GM18526 (cell line): ENCODE measurements around the gene MRPL51.
A peak's percentile ranks its signal among the peaks of the same experiment; 100 is the strongest.

Experiments used
- POLR2A ChIP-seq: IDR thresholded peaks from 3 replicates; pipeline ENCODE4 v1.6.1; 2011; ENCODE audit not compliant: insufficient read length; ENCODE audit errors: extremely low read depth

MRPL51 gene

GRCh38 chr12:6533923-6534694 is 41.0 kb upstream of the MRPL51 start, which contains the start of gene GAPDH:
Gene GAPDH, plus strand, starts transcription at chr12:6534517. Its CDS starts 316 bp downstream, at chr12:6534833.
- TF ChIP-seq POLR2A, result peak; percentile 100

- TF ChIP-seq POLR2A, result no peak
Measured at GRCh38 chr12:6533653-6533922, 40.5 kb upstream of the MRPL51 start.

GRCh38 chr12:6532927-6533652 is 40.0 kb upstream of the MRPL51 start:
- peak; percentile 38 for TF ChIP-seq POLR2A

- TF ChIP-seq POLR2A, result peak; percentile 40
Measured at GRCh38 chr12:6532051-6532926, 39.2 kb upstream of the MRPL51 start.

- TF ChIP-seq POLR2A, result no peak
Measured at GRCh38 chr12:6530576-6531260, 37.7 kb upstream of the MRPL51 start.

- TF ChIP-seq POLR2A, result no peak
Measured at GRCh38 chr12:6529291-6529737, 36.3 kb upstream of the MRPL51 start.

GRCh38 chr12:6528539-6529235 is 35.6 kb upstream of the MRPL51 start:
- TF ChIP-seq POLR2A, result no peak

GRCh38 chr12:6527711-6528110 is 34.6 kb upstream of the MRPL51 start:
- TF ChIP-seq POLR2A, result no peak

GRCh38 chr12:6526766-6527525 is 33.9 kb upstream of the MRPL51 start:
- no peak for TF ChIP-seq POLR2A

GRCh38 chr12:6526201-6526600 is 33.1 kb upstream of the MRPL51 start:
- no peak for TF ChIP-seq POLR2A

- TF ChIP-seq POLR2A, result no peak
Measured at GRCh38 chr12:6524648-6525047, 31.6 kb upstream of the MRPL51 start.

GRCh38 chr12:6523708-6524107 is 30.6 kb upstream of the MRPL51 start:
- TF ChIP-seq POLR2A, result no peak

GRCh38 chr12:6522193-6522592 is 29.1 kb upstream of the MRPL51 start:
- TF ChIP-seq POLR2A, result no peak

- TF ChIP-seq POLR2A, result no peak
Measured at GRCh38 chr12:6520186-6520585, 27.1 kb upstream of the MRPL51 start.
